Measurements from ENCODE around the gene MINDY2. TPM values are rescaled to one million over a fixed set of nuclear protein-coding genes. Genes with fewer than 3 reads are reported as not detected.

The MINDY2 gene
- total and polyA plus RNA-seq, 9 of the 15 experiments (the other 6 are each of a cell fraction or from before 2014, with no cell fraction given): 2.4 to 15.3 (median 7.2) TPM

- TF ChIP-seq SAP30 (IDR thresholded peaks at IDR 0.05; ENCODE audit: borderline replicate concordance, insufficient read depth, low read depth, low read length, poor library complexity, severe bottlenecking): peak; percentile 81
- 0 out of 2 replicates have a peak, but pooled peaks have one; percentile 25 for TF ChIP-seq HINFP (tag; conservative IDR thresholded peaks at IDR 0.05; ENCODE audit: low read depth)
- TF ChIP-seq HNRNPLL (IDR thresholded peaks at IDR 0.05; ENCODE audit: low read depth, low read length, poor library complexity, severe bottlenecking): peak; percentile 89
- TF ChIP-seq HNRNPK (IDR thresholded peaks at IDR 0.05; ENCODE audit: low read depth, low read length, poor library complexity, severe bottlenecking): peak; percentile 15
- peak; percentile 98 to 99 for TF ChIP-seq MNT (conservative IDR thresholded peaks at IDR 0.05)
- TF ChIP-seq POLR2B (IDR thresholded peaks at IDR 0.05; ENCODE audit: low read depth, partially characterized antibody): peak; percentile 74
- TF ChIP-seq TOE1 (IDR thresholded peaks at IDR 0.05; ENCODE audit: borderline replicate concordance): 0 out of 2 replicates have a peak, but pooled peaks have one; percentile 23
- TF ChIP-seq TOE1 (CRISPR knock-in tag; IDR thresholded peaks at IDR 0.05; ENCODE audit: borderline replicate concordance, low read depth): no peak
- peak; percentile 66; the same call in 1 of the 2 replicates for TF ChIP-seq FOXP1 (CRISPR knock-in tag; IDR thresholded peaks at IDR 0.05)
- TF ChIP-seq ZNF41 (CRISPR knock-in tag; conservative IDR thresholded peaks at IDR 0.05): 0 out of 2 replicates have a peak, but pooled peaks have one; percentile 20
- TF ChIP-seq ZNF436 (CRISPR knock-in tag; IDR thresholded peaks at IDR 0.05): no peak
- peak; percentile 78 for TF ChIP-seq SMAD3 (CRISPR knock-in tag; conservative IDR thresholded peaks at IDR 0.05)
- peak; percentile 40; the same call in 1 of the 2 replicates for TF ChIP-seq SMC3 (conservative IDR thresholded peaks at IDR 0.05; ENCODE audit: insufficient read depth, low read depth, low read length)
- TF ChIP-seq EHMT2 (IDR thresholded peaks at IDR 0.05): no peak
- TF ChIP-seq MEF2D (tag; conservative IDR thresholded peaks at IDR 0.05; ENCODE audit: low read depth): no peak
Observed at GRCh38 chr15:58770857-58771620, at the start of gene MINDY2 (continued).

Measured in K562 (cell line).